Sigmoid colon (tissue), 7 donors: ENCODE measurements around the gene CCIN. TPM values are rescaled to one million over a fixed set of nuclear protein-coding genes. Genes with fewer than 3 reads are reported as not detected.

Experiments used
- DNase-seq: peaks from one replicate; pipeline ENCODE4 v3.0.0-alpha.2; 2019
- H3K27ac ChIP-seq, 4 donors: fragments of 200-600 bp; sonication (generic); one replicate each; pipeline ENCODE4 v1.5.1; 2016 to 2019; ENCODE audit warnings: mild to moderate bottlenecking in 1 of 4
- H3K27me3 ChIP-seq, 3 donors: fragments of 200-600 bp; sonication (generic); one replicate each; pipeline ENCODE4 v1.5.1; 2019; ENCODE audit warnings: mild to moderate bottlenecking in 1 of 3
- H3K36me3 ChIP-seq, 4 donors: fragments of 200-600 bp; sonication (generic); one replicate each; pipeline ENCODE4 v1.5.1; 2016 to 2019
- H3K4me1 ChIP-seq, 4 donors: fragments of 200-600 bp; sonication (generic); one replicate each; pipeline ENCODE4 v1.5.1; 2017 to 2019
- H3K4me3 ChIP-seq, 4 donors: fragments of 200-600 bp; sonication (generic); one replicate each; pipeline ENCODE4 v1.5.1; 2017 to 2019; ENCODE audit warnings: mild to moderate bottlenecking in 2 of 4, moderate library complexity in 1 of 4
- H3K9me3 ChIP-seq, 4 donors: fragments of 200-600 bp in 3 of 4; sonication (generic) in 3 of 4; one replicate each; pipeline versions ENCODE4 v1.5.1 to v1.6.1; 2013 to 2019
- CTCF ChIP-seq, 4 experiments: fragments of 450-650 bp in 3 of 4; fragments of 200-600 bp in 1 of 4; IDR thresholded peaks; one replicate each; pipeline ENCODE4 v1.5.1; 2016 to 2019; ENCODE audit warnings: antibody characterized with exemption in 4 of 4, mild to moderate bottlenecking in 3 of 4, moderate library complexity in 2 of 4
- EP300 ChIP-seq, 4 donors: sonication (generic); formaldehyde crosslinking; IDR thresholded peaks; one replicate each; pipeline ENCODE4 v1.6.1; 2017; ENCODE audit warnings: antibody characterized with exemption in 4 of 4
- POLR2A ChIP-seq, 2 donors: fragments of 450-650 bp; IDR thresholded peaks; one replicate each; pipeline ENCODE4 v1.6.1; 2016; ENCODE audit warnings: antibody characterized with exemption in 2 of 2, mild to moderate bottlenecking in 2 of 2, moderate library complexity in 2 of 2
- POLR2AphosphoS5 ChIP-seq, 4 donors: sonication (generic); formaldehyde crosslinking; IDR thresholded peaks; one replicate each; pipeline ENCODE4 v1.6.1; 2017; ENCODE audit warnings: antibody characterized with exemption in 4 of 4
- WGBS, 2 donors: extraction: QIAGEN DNeasy Blood & Tissue Kit; methylation state at CpG; one replicate each; pipeline ENCODE4 v1.1.7; 2013; 5-methylcytosine and 5-hydroxymethylcytosine counted together
- intact Hi-C: fragments of 100-400 bp; cut with DNase I; formaldehyde crosslinking; loops from one replicate; pipeline ENCODE4 v1.15.1; 2023
- polyA plus RNA-seq, 3 donors: library from polyadenylated mRNA; stranded (reverse); fragments of 200-250 nt; gene quantifications; one replicate each; pipeline ENCODE4 v1.2.3, GENCODE V29; 2013
- total RNA-seq, 4 donors: library from RNA; depleted of rRNA; stranded (reverse); fragments of >200 nt; gene quantifications; one replicate each; pipeline ENCODE4 v1.1.0, GENCODE V29; 2016
- donor health status: healthy with polysubstance abuse.
- donor health status: Bipolar disorder and iron deficiency.
- donor health status: healthy.

Gene CCIN
- 1 to 10 TPM in 1 of 4 donors, under 1 TPM in 2, not detected in 1; 0.71 to 2.5 (median 0.95) TPM for total RNA-seq
- under 1 TPM in 1 of 3 donors, not detected in 2; 0.07 TPM for polyA plus RNA-seq

GRCh38 chr9:36169166-36169565, at the start of gene CCIN:
Gene CCIN, plus strand, starts transcription at chr9:36169388. Its CDS starts 115 bp downstream, at chr9:36169503.
- DNase-seq, result no peak
- intact Hi-C loops, result no loop called here
- Histone ChIP-seq H3K27ac (no peak within 1 kb of the TSS), H3K27me3 (no peaks in the 10 kb centered on the region), H3K9me3 (no peaks in the 10 kb centered on the region), H3K4me1 (peaks cover 0 to 30% (median 25%) of the 10 kb centered on the region in 4 donors), H3K4me3 (no peak within 1 kb of the TSS), H3K36me3 (no peaks in the 10 kb centered on the region)
- 80 to 89% methylated on average over 6 of the region's 6 CpGs for WGBS, 2 donors
- TF ChIP-seq POLR2AphosphoS5 (IDR thresholded peaks at IDR 0.05) (no peak), EP300 (IDR thresholded peaks at IDR 0.05) (no peak), CTCF (IDR thresholded peaks at IDR 0.05) (no peak), POLR2A (IDR thresholded peaks at IDR 0.05) (no peak)

GRCh38 chr9:36119476-36119875, 49.7 kb upstream of the CCIN start:
- TF ChIP-seq POLR2AphosphoS5 (IDR thresholded peaks at IDR 0.05), result no peak
- no peak for TF ChIP-seq EP300 (IDR thresholded peaks at IDR 0.05)
- TF ChIP-seq POLR2A (IDR thresholded peaks at IDR 0.05), result no peak
- no peak for TF ChIP-seq CTCF (IDR thresholded peaks at IDR 0.05)
- Histone ChIP-seq H3K36me3 (peaks cover 0 to 48% (median 10%) of the 10 kb centered on the region in 4 donors), H3K9me3 (no peaks in the 10 kb centered on the region), H3K4me3 (no peak overlapping the region), H3K4me1 (no peaks in the 10 kb centered on the region), H3K27me3 (no peaks in the 10 kb centered on the region), H3K27ac (no peak overlapping the region)
- 61 to 83% methylated on average over 7 of the region's 7 CpGs for WGBS, 2 donors
- intact Hi-C loops, result no loop called here
- DNase-seq, result no peak

- 56 to 86% methylated on average over 4 of the region's 4 CpGs for WGBS, 2 donors
- DNase-seq, result no peak
Observed at GRCh38 chr9:36120705-36121104, 48.5 kb upstream of the CCIN start.

GRCh38 chr9:36121971-36122370, 47.2 kb upstream of the CCIN start:
- H3K9me3 ChIP-seq, result no peaks in the 10 kb centered on the region
- H3K27ac ChIP-seq, result no peak overlapping the region
- H3K36me3 ChIP-seq, result peaks cover 0 to 46% (median 10%) of the 10 kb centered on the region in 4 donors
- no peak for DNase-seq
- no peak overlapping the region for H3K4me3 ChIP-seq
- intact Hi-C loops, result no loop called here
- no peaks in the 10 kb centered on the region for H3K27me3 ChIP-seq
- TF ChIP-seq CTCF (IDR thresholded peaks at IDR 0.05), result no peak
- no peak for TF ChIP-seq POLR2AphosphoS5 (IDR thresholded peaks at IDR 0.05)
- no peak for TF ChIP-seq POLR2A (IDR thresholded peaks at IDR 0.05)
- no peak for TF ChIP-seq EP300 (IDR thresholded peaks at IDR 0.05)
- 93 to 94% methylated on average over 7 of the region's 7 CpGs for WGBS, 2 donors
- no peaks in the 10 kb centered on the region for H3K4me1 ChIP-seq

More at GRCh38 chr9:36120705-36121104, 48.5 kb upstream of the CCIN start:
- H3K36me3 ChIP-seq, result peaks cover 0 to 48% (median 10%) of the 10 kb centered on the region in 4 donors
- H3K27ac ChIP-seq, result no peak overlapping the region
- no peaks in the 10 kb centered on the region for H3K27me3 ChIP-seq
- no peaks in the 10 kb centered on the region for H3K4me1 ChIP-seq
- TF ChIP-seq CTCF (IDR thresholded peaks at IDR 0.05), result no peak
- no peak for TF ChIP-seq POLR2A (IDR thresholded peaks at IDR 0.05)
- TF ChIP-seq EP300 (IDR thresholded peaks at IDR 0.05), result no peak
- TF ChIP-seq POLR2AphosphoS5 (IDR thresholded peaks at IDR 0.05), result no peak
- intact Hi-C loops, result no loop called here
- no peaks in the 10 kb centered on the region for H3K9me3 ChIP-seq
- H3K4me3 ChIP-seq, result no peak overlapping the region

- intact Hi-C loops, result no loop called here
- Histone ChIP-seq H3K27me3 (no peaks in the 10 kb centered on the region), H3K27ac (no peak overlapping the region), H3K9me3 (no peaks in the 10 kb centered on the region), H3K4me3 (no peak overlapping the region), H3K4me1 (no peaks in the 10 kb centered on the region), H3K36me3 (peaks cover 0 to 32% (median 10%) of the 10 kb centered on the region in 4 donors)
- WGBS, 2 donors, result 92 to 97% methylated on average over 2 of the region's 2 CpGs
- no peak for DNase-seq
- TF ChIP-seq POLR2A (IDR thresholded peaks at IDR 0.05) (no peak), CTCF (IDR thresholded peaks at IDR 0.05) (no peak), EP300 (IDR thresholded peaks at IDR 0.05) (no peak), POLR2AphosphoS5 (IDR thresholded peaks at IDR 0.05) (no peak)
Observed at GRCh38 chr9:36123515-36123914, 45.7 kb upstream of the CCIN start.
